Mesenchymal stem cell (in vitro differentiated cells and primary cell): ENCODE measurements around the gene NAMPT.

Experiments
- DNase-seq: peaks from one replicate; pipeline ENCODE4 v3.0.0-alpha.2; 2013
- H2AFZ ChIP-seq: one replicate; pipeline ENCODE4 v1.6.1; 2013; ENCODE audit warnings: low read depth, mild to moderate bottlenecking, control low read depth, inconsistent platforms, low read length, moderate library complexity
- H2AK5ac ChIP-seq: 2 replicates; pipeline ENCODE4 v1.6.1; 2013; ENCODE audit warnings: low read length, moderate library complexity, mild to moderate bottlenecking, inconsistent platforms; ENCODE audit not compliant: severe bottlenecking
- H2BK120ac ChIP-seq: one replicate; pipeline ENCODE4 v1.6.1; 2013; ENCODE audit warnings: low read depth, mild to moderate bottlenecking, inconsistent platforms, low read length, moderate library complexity
- H2BK12ac ChIP-seq, 2 experiments: one replicate each; pipeline ENCODE4 v1.6.1; 2013; ENCODE audit warnings: inconsistent platforms in 2 of 2, low read length in 2 of 2, mild to moderate bottlenecking in 2 of 2, moderate library complexity in 2 of 2, control low read depth in 1 of 2
- H2BK15ac ChIP-seq: one replicate; pipeline ENCODE4 v1.6.1; 2013; ENCODE audit warnings: mild to moderate bottlenecking, low read depth, inconsistent platforms; ENCODE audit not compliant: poor library complexity, severe bottlenecking
- H2BK5ac ChIP-seq: 2 replicates; pipeline ENCODE4 v1.6.1; 2013; ENCODE audit warnings: low read depth, mild to moderate bottlenecking, low read length, control low read depth, inconsistent platforms; ENCODE audit not compliant: poor library complexity, severe bottlenecking
- H3K14ac ChIP-seq, 2 experiments: one replicate each; pipeline ENCODE4 v1.6.1; 2013; ENCODE audit warnings: inconsistent platforms in 2 of 2, low read length in 2 of 2, control low read depth in 1 of 2, mild to moderate bottlenecking in 1 of 2, moderate library complexity in 1 of 2
- H3K18ac ChIP-seq, 2 experiments: one replicate each; pipeline ENCODE4 v1.6.1; 2013; ENCODE audit warnings: inconsistent platforms in 2 of 2, low read length in 2 of 2, control low read depth in 1 of 2, low read depth in 1 of 2, mild to moderate bottlenecking in 1 of 2
- H3K23ac ChIP-seq, 2 experiments: one replicate each; pipeline ENCODE4 v1.6.1; 2013; ENCODE audit warnings: inconsistent platforms in 2 of 2, low read length in 2 of 2, mild to moderate bottlenecking in 2 of 2, moderate library complexity in 2 of 2, control low read depth in 1 of 2
- H3K27ac ChIP-seq: 2 replicates; pipeline ENCODE4 v1.5.1; 2013; ENCODE audit warnings: mild to moderate bottlenecking, moderate library complexity, low read length, control low read depth, inconsistent platforms; ENCODE audit not compliant: poor library complexity, severe bottlenecking
- H3K27me3 ChIP-seq, 2 experiments: 2 replicates each; pipeline versions ENCODE4 v1.6.1 to v1.7.0; 2013; ENCODE audit warnings: low read length in 2 of 2, mild to moderate bottlenecking in 2 of 2, moderate library complexity in 2 of 2, control low read depth in 1 of 2, inconsistent platforms in 1 of 2; ENCODE audit not compliant: control insufficient read depth in 1 of 2, insufficient read depth in 1 of 2
- H3K36me3 ChIP-seq, 2 experiments: 2 replicates each; pipeline versions ENCODE4 v1.6.1 to v1.7.0; 2013; ENCODE audit warnings: low read length in 2 of 2, control low read depth in 1 of 2, inconsistent platforms in 1 of 2, low read depth in 1 of 2, mild to moderate bottlenecking in 1 of 2; ENCODE audit not compliant: insufficient read depth in 2 of 2, control insufficient read depth in 1 of 2
- H3K4ac ChIP-seq, 2 experiments: one replicate each; pipeline ENCODE4 v1.6.1; 2013; ENCODE audit warnings: inconsistent platforms in 2 of 2, low read length in 2 of 2, mild to moderate bottlenecking in 2 of 2, moderate library complexity in 2 of 2, control low read depth in 1 of 2, low read depth in 1 of 2
- H3K4me1 ChIP-seq: 2 replicates; pipeline ENCODE4 v1.6.1; 2013; ENCODE audit warnings: low read depth, low read length, control low read depth; ENCODE audit not compliant: control insufficient read depth, insufficient read depth
- H3K4me2 ChIP-seq: 2 replicates; pipeline ENCODE4 v1.6.1; 2013; ENCODE audit warnings: low read length, mild to moderate bottlenecking, inconsistent platforms; ENCODE audit not compliant: poor library complexity, severe bottlenecking
- H3K4me3 ChIP-seq, 2 experiments: 2 replicates each; pipeline versions ENCODE4 v1.5.1 to v1.7.0; 2013; ENCODE audit warnings: low read length in 2 of 2, mild to moderate bottlenecking in 2 of 2, control low read depth in 1 of 2, low read depth in 1 of 2; ENCODE audit not compliant: insufficient read depth in 1 of 2
- H3K79me1 ChIP-seq: replicated peaks from 2 replicates; pipeline ENCODE4 v1.6.1; 2013; ENCODE audit warnings: mild to moderate bottlenecking, control low read depth, low read length, inconsistent platforms; ENCODE audit not compliant: poor library complexity, severe bottlenecking
- H3K9ac ChIP-seq: 2 replicates; pipeline ENCODE4 v1.7.0; 2013; ENCODE audit warnings: mild to moderate bottlenecking, low read length, moderate library complexity
- H3K9me3 ChIP-seq: 2 replicates; pipeline ENCODE4 v1.7.0; 2013; ENCODE audit warnings: mild to moderate bottlenecking, low read length; ENCODE audit not compliant: control insufficient read depth
- H4K8ac ChIP-seq: one replicate; pipeline ENCODE4 v1.6.1; 2013; ENCODE audit warnings: inconsistent platforms, mild to moderate bottlenecking, low read length, moderate library complexity
- H4K91ac ChIP-seq: one replicate; pipeline ENCODE4 v1.6.1; 2013; ENCODE audit warnings: mild to moderate bottlenecking, low read length, inconsistent platforms
- WGBS: methylation state at CpG from one replicate; pipeline ENCODE4 v1.1.7; 2013; ENCODE audit warnings: mixed read lengths; 5-methylcytosine and 5-hydroxymethylcytosine counted together

The NAMPT gene

DNA sequence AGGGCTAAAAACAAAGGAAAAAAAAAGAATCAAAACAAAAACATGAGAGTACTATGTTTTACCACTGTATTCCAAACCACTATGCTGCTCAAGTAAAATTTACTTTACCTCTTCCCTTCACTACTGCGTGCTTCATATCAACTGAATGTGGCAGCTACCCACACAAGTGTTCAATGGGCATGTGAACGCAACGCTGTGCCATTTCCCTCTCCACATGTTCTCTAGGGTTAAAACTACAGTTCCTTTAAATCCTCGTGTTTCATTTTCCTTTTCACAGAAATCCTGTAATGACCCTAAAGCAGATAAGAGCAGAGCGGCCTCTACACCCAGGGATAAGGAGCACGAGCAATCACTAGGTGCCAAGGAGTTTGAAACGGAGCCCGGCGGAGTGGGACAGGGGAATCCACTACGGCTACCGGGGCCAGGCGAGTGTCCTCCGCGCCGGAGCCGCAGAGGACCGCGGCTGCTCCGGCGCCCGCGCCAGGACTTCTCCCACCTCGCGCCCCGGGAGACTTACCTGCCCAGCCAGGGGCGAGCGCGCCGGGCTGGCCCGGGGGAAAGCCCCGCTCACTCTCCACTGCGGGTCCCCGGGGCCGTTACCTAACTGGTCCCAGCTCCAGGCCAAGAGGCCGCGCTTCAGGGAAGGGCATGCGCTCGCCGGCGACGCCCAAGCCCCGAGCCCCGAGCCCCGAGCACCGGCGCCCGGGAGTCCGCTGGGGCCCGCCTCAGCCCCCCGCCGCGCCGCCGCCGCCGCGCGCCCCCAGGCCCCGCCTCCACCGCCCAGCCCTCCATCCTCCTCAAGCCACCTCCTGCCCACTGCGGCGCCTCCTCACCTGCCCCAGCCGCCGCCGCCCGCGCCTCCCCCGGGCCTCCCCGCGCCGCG, 711 bp downstream of the NAMPT start:
- Histone ChIP-seq H3K14ac (no peak overlapping the region), H3K27me3 (no peaks in the 10 kb centered on the region), H3K9ac (peak overlapping the region; percentile 87), H4K8ac (no peak overlapping the region), H4K91ac (peak overlapping the region; percentile 58), H2BK5ac (no peak overlapping the region), H3K4me2 (peak overlapping the region; percentile 54), H3K27ac (no peak overlapping the region), H3K79me1 (no peaks in the 10 kb centered on the region), H2BK12ac (no peak overlapping the region), H2AK5ac (no peak overlapping the region), H3K36me3 (peaks cover 0 to 6% of the 10 kb centered on the region in 2 experiments), H3K4ac (peak overlapping the region in 1 of 2 experiments; percentile 13), H2BK15ac (peak overlapping the region; percentile 92), H2AFZ (no peak overlapping the region), H3K4me3 (peak overlapping the region; percentile 81 to 83), H3K9me3 (no peaks in the 10 kb centered on the region), H2BK120ac (peak overlapping the region; percentile 91), H3K18ac (peak overlapping the region in 1 of 2 experiments; percentile 81), H3K23ac (no peak overlapping the region), H3K4me1 (no peaks in the 10 kb centered on the region)
- peak; percentile 63 for DNase-seq
- WGBS, result under 1% methylated on average over 22 of the region's 72 CpGs

DNA sequence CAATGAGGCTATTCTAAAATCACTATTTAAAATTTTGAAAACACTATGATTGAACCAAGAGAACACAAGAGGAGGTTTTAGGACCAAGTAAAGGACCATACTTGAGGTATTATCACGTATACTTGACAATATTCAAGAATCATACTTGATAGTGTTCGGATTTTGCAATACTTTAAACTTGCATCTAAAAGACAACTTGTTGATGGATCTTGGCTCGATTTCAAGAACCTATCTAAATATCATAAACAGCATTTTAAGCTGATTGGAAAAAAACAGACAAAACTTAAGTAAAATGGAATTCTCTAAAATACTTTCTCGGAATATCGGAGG, 1.3 kb downstream of the NAMPT start:
- Histone ChIP-seq H4K8ac (no peak overlapping the region), H3K23ac (no peak overlapping the region), H3K4me3 (peak overlapping the region in 1 of 2 experiments; percentile 81), H3K4ac (no peak overlapping the region), H3K27me3 (no peaks in the 10 kb centered on the region), H3K36me3 (peaks cover 0 to 6% of the 10 kb centered on the region in 2 experiments), H2BK12ac (no peak overlapping the region), H3K9ac (peak overlapping the region; percentile 87), H2BK120ac (no peak overlapping the region), H3K18ac (no peak overlapping the region), H4K91ac (no peak overlapping the region), H3K79me1 (no peaks in the 10 kb centered on the region), H2AFZ (no peak overlapping the region), H3K4me1 (no peaks in the 10 kb centered on the region), H2BK15ac (no peak overlapping the region), H2AK5ac (no peak overlapping the region), H2BK5ac (no peak overlapping the region), H3K27ac (no peak overlapping the region), H3K14ac (no peak overlapping the region), H3K4me2 (peak overlapping the region; percentile 54), H3K9me3 (no peaks in the 10 kb centered on the region)
- DNase-seq, result peak; percentile 9
- 32% methylated on average over 2 of the region's 5 CpGs for WGBS

DNA sequence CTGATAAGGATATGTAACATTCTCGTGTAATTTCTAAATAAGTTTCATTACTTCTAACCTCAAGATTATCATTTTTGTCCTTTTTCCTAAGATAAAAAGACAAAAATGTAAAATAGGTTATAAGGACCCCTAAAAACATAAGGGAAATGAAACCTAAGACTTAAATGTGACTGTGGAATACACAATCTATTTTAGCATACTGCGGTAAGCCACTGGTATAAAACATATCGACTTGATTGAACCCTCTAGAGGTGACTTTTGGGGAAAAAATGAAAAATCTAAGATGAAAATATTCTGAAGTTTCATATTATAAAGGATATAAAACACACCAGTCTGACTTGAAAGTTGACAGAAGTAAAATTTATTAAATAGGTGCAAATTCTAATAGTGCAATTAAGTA, 1.9 kb downstream of the NAMPT start:
- H3K9me3 ChIP-seq, result no peaks in the 10 kb centered on the region
- H2BK12ac ChIP-seq, result no peak overlapping the region
- no peak overlapping the region for H4K91ac ChIP-seq
- H2AK5ac ChIP-seq, result no peak overlapping the region
- no peak overlapping the region for H4K8ac ChIP-seq
- H3K4me3 ChIP-seq, result peak overlapping the region in 1 of 2 experiments; percentile 81
- H3K4me1 ChIP-seq, result no peaks in the 10 kb centered on the region
- no peak for DNase-seq
- no peak overlapping the region for H3K4ac ChIP-seq
- no peaks in the 10 kb centered on the region for H3K27me3 ChIP-seq
- H3K79me1 ChIP-seq, result no peaks in the 10 kb centered on the region
- peaks cover 0 to 9% of the 10 kb centered on the region in 2 experiments for H3K36me3 ChIP-seq
- H3K23ac ChIP-seq, result no peak overlapping the region
- H2BK5ac ChIP-seq, result no peak overlapping the region
- H3K4me2 ChIP-seq, result no peak overlapping the region
- H3K9ac ChIP-seq, result peak overlapping the region; percentile 87
- no peak overlapping the region for H2AFZ ChIP-seq
- no peak overlapping the region for H2BK15ac ChIP-seq
- no peak overlapping the region for H3K27ac ChIP-seq
- no CpG with 5 or more reads among the region's 3 CpGs for WGBS
- H3K14ac ChIP-seq, result no peak overlapping the region
- H3K18ac ChIP-seq, result no peak overlapping the region
- no peak overlapping the region for H2BK120ac ChIP-seq

DNA sequence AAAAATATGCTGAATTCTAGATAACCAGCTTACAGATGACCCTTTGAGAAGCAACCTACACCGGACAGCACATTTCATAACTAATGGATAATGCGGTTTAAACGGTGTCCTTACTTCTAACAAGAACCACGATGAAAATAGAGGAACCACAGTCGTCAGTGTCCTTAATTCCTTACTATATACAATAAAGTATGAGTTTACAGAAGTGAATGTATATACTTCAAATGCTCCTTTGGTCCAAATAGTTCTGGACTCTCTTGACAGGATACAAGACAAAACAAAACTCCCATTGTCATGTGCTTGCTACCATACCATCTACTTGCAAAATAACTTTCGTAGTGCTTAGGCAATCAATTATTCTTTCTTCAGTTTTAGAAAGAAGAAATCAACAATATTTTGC, 2.4 kb downstream of the NAMPT start:
- Histone ChIP-seq H3K4ac (no peak overlapping the region), H3K4me1 (no peaks in the 10 kb centered on the region), H3K79me1 (no peaks in the 10 kb centered on the region), H3K9ac (peak overlapping the region; percentile 87), H4K8ac (no peak overlapping the region), H3K14ac (no peak overlapping the region), H2BK12ac (no peak overlapping the region), H3K36me3 (peaks cover 0 to 13% of the 10 kb centered on the region in 2 experiments), H3K4me3 (peak overlapping the region in 1 of 2 experiments; percentile 81), H3K4me2 (no peak overlapping the region), H3K27me3 (no peaks in the 10 kb centered on the region), H3K9me3 (no peaks in the 10 kb centered on the region), H2BK120ac (no peak overlapping the region), H2BK15ac (no peak overlapping the region), H3K18ac (no peak overlapping the region), H2AFZ (no peak overlapping the region), H2BK5ac (no peak overlapping the region), H2AK5ac (no peak overlapping the region), H4K91ac (no peak overlapping the region), H3K27ac (no peak overlapping the region), H3K23ac (no peak overlapping the region)
- peak; percentile 35 for DNase-seq
- WGBS, result 94% methylated on average over 2 of the region's 6 CpGs
